Testis (tissue), 3 donors: ENCODE results near the gene FLT3LG. TPM values are rescaled to one million over a fixed set of nuclear protein-coding genes. Genes with fewer than 3 reads are reported as not detected.
"Not testable (repeated sequence)": the region's sequence is repeated elsewhere in the genome, so short reads cannot be mapped to it uniquely, and the experiment has no call there.

Source experiments
- DNase-seq: peaks from one replicate; pipeline ENCODE4 v3.0.0-alpha.2; 2019
- H3K27ac ChIP-seq, 2 donors: fragments of 200-600 bp; sonication (generic); one replicate each; pipeline ENCODE4 v1.5.1; 2019
- H3K27me3 ChIP-seq: fragments of 200-600 bp; sonication (generic); one replicate; pipeline ENCODE4 v1.5.1; 2019
- H3K36me3 ChIP-seq: fragments of 200-600 bp; sonication (generic); one replicate; pipeline ENCODE4 v1.5.1; 2017; ENCODE audit warnings: low read depth; ENCODE audit errors: missing control alignments
- H3K4me1 ChIP-seq: fragments of 200-600 bp; sonication (generic); one replicate; pipeline ENCODE4 v1.5.1; 2019
- H3K4me3 ChIP-seq, 2 donors: fragments of 200-600 bp; sonication (generic); one replicate each; pipeline ENCODE4 v1.5.1; 2017 to 2019
- H3K9me3 ChIP-seq: fragments of 200-600 bp; sonication (generic); one replicate; pipeline ENCODE4 v1.5.1; 2017
- CTCF ChIP-seq, 3 experiments: fragments of 450-650 bp in 2 of 3; fragments of 200-600 bp in 1 of 3; sonication (generic) in 1 of 3; IDR thresholded peaks; one replicate each; pipeline ENCODE4 v1.5.1; 2016 to 2019; ENCODE audit warnings: antibody characterized with exemption in 3 of 3, mild to moderate bottlenecking in 2 of 3, moderate library complexity in 1 of 3
- POLR2A ChIP-seq: fragments of 450-650 bp; IDR thresholded peaks from one replicate; pipeline ENCODE4 v1.6.1; 2017; ENCODE audit warnings: antibody characterized with exemption, mild to moderate bottlenecking, moderate library complexity
- WGBS, 2 donors: methylation state at CpG; one replicate each; pipeline ENCODE4 v1.1.5; 2018; 5-methylcytosine and 5-hydroxymethylcytosine counted together
- intact Hi-C: fragments of 100-400 bp; cut with DNase I; formaldehyde crosslinking; loops from one replicate; pipeline ENCODE4 v1.15.1; 2023; ENCODE audit warnings: low total_unique reads
- polyA plus RNA-seq: library from polyadenylated mRNA; stranded (reverse); fragments of 350-450 nt; fragmentation: Illumina TruSeq; extraction: RNeasy Lipid Tissue Mini Kit (QIAGEN cat#74804); gene quantifications from one replicate; pipeline ENCODE4 v1.2.3, GENCODE V29; 2014; ENCODE audit warnings: low read depth, low replicate concordance; ENCODE audit not compliant: insufficient read depth
- total RNA-seq, 2 donors: library from RNA; depleted of rRNA; stranded (reverse); fragments of >200 nt; gene quantifications; one replicate each; pipeline ENCODE4 v1.2.3, GENCODE V29; 2016

FLT3LG gene
- total and polyA plus RNA-seq, 3 donors from 2014 or later = 3.0 to 7.1 (median 4.6) TPM

DNA sequence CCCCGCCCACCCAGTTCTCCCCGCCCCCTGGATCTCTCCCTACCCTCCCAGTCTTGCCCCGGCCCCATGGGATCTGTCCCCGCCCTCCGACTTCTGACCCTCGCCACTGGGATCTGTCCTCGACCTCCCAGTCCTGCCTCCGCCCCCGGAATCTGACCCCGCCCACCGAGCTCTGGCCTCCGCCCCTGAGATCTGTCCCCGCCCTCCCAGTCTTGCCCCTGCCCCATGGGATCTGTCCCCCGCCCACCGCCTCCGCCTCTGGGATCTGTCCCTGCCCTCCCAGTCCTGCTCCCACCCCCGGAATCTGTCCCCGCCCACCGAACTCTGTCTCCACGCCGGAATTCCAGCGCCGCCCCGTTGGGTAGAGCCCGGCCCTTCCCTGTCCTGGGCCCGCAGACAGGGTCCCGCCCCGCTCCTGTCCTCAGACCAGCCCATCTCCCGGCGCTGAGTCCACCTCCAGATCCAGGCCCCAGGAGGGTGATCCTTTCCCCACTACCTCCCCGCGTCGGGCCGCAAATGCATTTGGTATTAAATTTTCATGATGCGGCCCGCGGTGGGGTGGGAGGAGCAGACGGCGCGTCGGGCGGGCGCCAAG, 31.1 kb upstream of the FLT3LG start:
- Histone ChIP-seq H3K9me3 (no peaks in the 10 kb centered on the region), H3K27me3 (no peaks in the 10 kb centered on the region), H3K36me3 (no peaks in the 10 kb centered on the region), H3K27ac (peak overlapping the region; percentile 74 to 77), H3K4me1 (peaks cover 11% of the 10 kb centered on the region), H3K4me3 (peak overlapping the region; percentile 42 to 64)
- DNase-seq = peak; percentile 89
- 2% methylated on average over 40 to 41 of the region's 43 CpGs for WGBS, 2 donors
- intact Hi-C loops = loop anchor here (10.0 kb wide), 1 partner anchor 48 kb away; no protein-coding TSS in a partner anchor
- TF ChIP-seq POLR2A (no peak), CTCF (IDR thresholded peaks at IDR 0.05) (no peak)

DNA sequence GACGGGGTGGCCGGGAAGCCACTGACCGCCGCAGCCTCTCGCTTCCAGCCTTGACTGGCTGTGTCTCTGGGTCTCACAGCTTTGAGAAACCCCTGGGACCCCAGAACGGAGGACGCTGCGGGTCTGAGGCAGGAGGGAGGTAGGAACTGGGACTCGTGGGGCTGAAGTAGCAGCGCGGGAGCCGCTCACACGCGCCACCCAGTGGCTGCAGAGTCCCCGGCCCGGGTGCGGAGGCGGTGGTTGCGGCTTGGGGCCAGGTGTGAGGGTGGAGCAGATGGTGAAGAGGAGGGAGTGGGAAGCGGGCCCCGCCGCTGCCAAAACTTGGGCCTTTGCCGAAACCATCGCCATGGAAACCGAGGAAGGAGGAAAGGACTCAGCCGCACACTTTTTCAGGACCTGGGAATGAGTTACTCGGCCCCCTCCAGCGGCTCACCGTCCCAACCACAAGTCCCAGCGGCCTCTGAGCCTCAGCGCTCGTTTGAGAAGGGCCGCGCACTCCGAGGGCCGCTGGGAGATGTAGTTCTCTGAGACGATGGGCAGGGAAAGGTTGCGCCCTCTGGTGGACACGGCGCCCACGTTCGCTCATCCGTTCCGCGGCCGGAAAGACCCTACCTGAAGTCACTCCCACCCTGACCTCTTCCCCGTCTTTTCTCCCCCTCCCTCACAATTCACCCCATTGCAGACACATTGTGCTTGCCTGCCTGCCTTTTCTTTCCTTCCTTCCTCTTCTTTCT, 30.5 kb upstream of the FLT3LG start:
- Histone ChIP-seq H3K4me1 (peaks cover 11% of the 10 kb centered on the region), H3K27me3 (no peaks in the 10 kb centered on the region), H3K9me3 (no peaks in the 10 kb centered on the region), H3K4me3 (peak overlapping the region; percentile 42 to 64), H3K27ac (peak overlapping the region; percentile 74 to 77), H3K36me3 (no peaks in the 10 kb centered on the region)
- no peak for TF ChIP-seq POLR2A
- peak; percentile 71 to 93 (median 80) for TF ChIP-seq CTCF (IDR thresholded peaks at IDR 0.05)
- intact Hi-C loops = loop anchor here (10.0 kb wide), 1 partner anchor 49 kb away; no protein-coding TSS in a partner anchor
- WGBS, 2 donors = 0 to 1% methylated on average over 45 to 47 of the region's 47 CpGs
- DNase-seq = peak; percentile 98

GRCh38 chr19:49444100-49444700, 29.8 kb upstream of the FLT3LG start:
- intact Hi-C loops = loop anchor here (10.0 kb wide), 1 partner anchor 49 kb away; no protein-coding TSS in a partner anchor
- not testable (repeated sequence) for H3K9me3 ChIP-seq, H3K27me3 ChIP-seq, H3K36me3 ChIP-seq, H3K27ac ChIP-seq, DNase-seq, H3K4me3 ChIP-seq
- WGBS, 2 donors = 59 to 76% methylated on average over 5 of the region's 5 CpGs
- peaks cover 11% of the 10 kb centered on the region for H3K4me1 ChIP-seq

GRCh38 chr19:49445997-49446396, 28.0 kb upstream of the FLT3LG start:
- Histone ChIP-seq H3K4me3 (no peak overlapping the region), H3K4me1 (peaks cover 11% of the 10 kb centered on the region), H3K9me3 (no peaks in the 10 kb centered on the region), H3K36me3 (no peaks in the 10 kb centered on the region), H3K27me3 (no peaks in the 10 kb centered on the region), H3K27ac (no peak overlapping the region)
- no peak for DNase-seq
- intact Hi-C loops = loop anchor here (10.0 kb wide), 1 partner anchor 51 kb away; no protein-coding TSS in a partner anchor
- TF ChIP-seq POLR2A (no peak), CTCF (IDR thresholded peaks at IDR 0.05) (no peak)
- 49 to 83% methylated on average over 3 of the region's 3 CpGs for WGBS, 2 donors
